ENCODE measurements around the gene MKLN1. TPM values are rescaled to one million over a fixed set of nuclear protein-coding genes. Genes with fewer than 3 reads are reported as not detected.
A peak's percentile ranks its signal among the peaks of the same experiment; 100 is the strongest.

MKLN1 gene
- polyA plus RNA-seq, 2 of the 4 experiments (the other 2 are of a cell fraction), result 39.6 to 84.5 TPM

- Histone ChIP-seq H3K4me1 (peaks cover 15% of the 10 kb centered on the region), H3K9me3 (no peaks in the 10 kb centered on the region), H3K4me3 (no peak overlapping the region), H3K4me2 (peak overlapping the region; percentile 65), H3K27ac (peak overlapping the region in 1 of 2 experiments; percentile 62; a peak in 3 of 6 replicates)
- POLR2A ChIA-PET, result no interaction called here
- CTCF ChIA-PET, result interaction anchor here (0.6 to 11.9 kb wide), 34 partner anchors 7 to 1271 kb away, joined by 3 to 212 read pairs (median 4); no protein-coding TSS in a partner anchor
- no peak for FAIRE-seq
- TF ChIP-seq KDM5A (IDR thresholded peaks at IDR 0.05), result no peak
- peak; percentile 88 for TF ChIP-seq SMC3 (IDR thresholded peaks at IDR 0.05)
- TF ChIP-seq MAX (IDR thresholded peaks at IDR 0.05), result peak; percentile 29; the same call in 1 of the 2 replicates
- no peak for TF ChIP-seq HOXA7 (CRISPR knock-in tag; IDR thresholded peaks at IDR 0.05)
- TF ChIP-seq TFCP2L1 (CRISPR knock-in tag; IDR thresholded peaks at IDR 0.05), result no peak
- no peak for TF ChIP-seq HOXB5 (CRISPR knock-in tag; IDR thresholded peaks at IDR 0.05)
- TF ChIP-seq HEYL (CRISPR knock-in tag; IDR thresholded peaks at IDR 0.05), result no peak
- peak; percentile 7 for TF ChIP-seq MAFK (IDR thresholded peaks at IDR 0.05; ENCODE audit: partially characterized antibody)
- TF ChIP-seq RAD21 (conservative IDR thresholded peaks at IDR 0.05 in 1 of 2, IDR thresholded peaks at IDR 0.05 in 1 of 2), result peak; percentile 85 to 90
- no peak for TF ChIP-seq ELK1 (IDR thresholded peaks at IDR 0.05; ENCODE audit: low read depth, low read length)
- TF ChIP-seq PBX3 (IDR thresholded peaks at IDR 0.05), result no peak
- peak; percentile 92 for TF ChIP-seq CTCF (IDR thresholded peaks at IDR 0.05)
- TF ChIP-seq REST (IDR thresholded peaks at IDR 0.05), result no peak
- peak; percentile 62 to 66 for DNase-seq (ENCODE audit: low read depth in 1 of 2, low spot score in 1 of 2)
- peak; percentile 70 to 86 for ATAC-seq
- 9% methylated on average over 14 of the region's 14 CpGs for WGBS (ENCODE audit: missing lambda C conversion rate)
These were observed 180.1 kb downstream of the MKLN1 start for GRCh38 chr7:131507592-131508331.

- POLR2A ChIA-PET, result no interaction called here
- no peak for FAIRE-seq
- ATAC-seq, result no peak
These were observed 181.2 kb downstream of the MKLN1 start for GRCh38 chr7:131508754-131509486.

More at GRCh38 chr7:131508754-131509486, 181.2 kb downstream of the MKLN1 start:
- Histone ChIP-seq H3K4me2 (no peak overlapping the region), H3K4me1 (peaks cover 16% of the 10 kb centered on the region; the same call in 2 of the 3 replicates), H3K4me3 (no peak overlapping the region), H3K9me3 (no peaks in the 10 kb centered on the region), H3K27ac (no peak overlapping the region)
- CTCF ChIA-PET, result interaction anchor here (0.6 to 11.9 kb wide), 26 partner anchors 9 to 154 kb away, joined by 3 to 212 read pairs (median 4); no protein-coding TSS in a partner anchor
- TF ChIP-seq ZFP36 (IDR thresholded peaks at IDR 0.05; ENCODE audit: borderline replicate concordance, partially characterized antibody) (no peak), POLR2A (IDR thresholded peaks at IDR 0.05; ENCODE audit: low read length) (no peak), ATOH8 (CRISPR knock-in tag; IDR thresholded peaks at IDR 0.05; ENCODE audit: low read depth) (no peak), ESRRA (IDR thresholded peaks at IDR 0.05; ENCODE audit: borderline replicate concordance, low read length) (no peak), HES2 (IDR thresholded peaks at IDR 0.05) (no peak)
- DNase-seq (ENCODE audit: low read depth in 1 of 2, low spot score in 1 of 2), result no peak
- 82% methylated on average over 10 of the region's 10 CpGs for WGBS (ENCODE audit: missing lambda C conversion rate)
